Transverse colon (tissue), 3 donors: ENCODE results near the gene DHFR.

ENCODE experiments used
- CTCF ChIP-seq, 5 experiments: fragments of 200-600 bp in 3 of 5; fragments of 450-650 bp in 2 of 5; sonication (generic) in 3 of 5; IDR thresholded peaks; 1 replicate in 2 of 5; 2 replicates in 3 of 5; pipeline ENCODE4 v1.5.1; 2016 to 2017; ENCODE audit warnings: antibody characterized with exemption in 5 of 5, inconsistent platforms in 3 of 5, mild to moderate bottlenecking in 2 of 5, moderate library complexity in 1 of 5
- POLR2A ChIP-seq: fragments of 450-650 bp; IDR thresholded peaks from one replicate; pipeline ENCODE4 v1.6.1; 2016; ENCODE audit warnings: antibody characterized with exemption, mild to moderate bottlenecking, moderate library complexity

GRCh38 chr5:80607832-80608231 is 47.0 kb downstream of the DHFR start:
- no peak for TF ChIP-seq CTCF (IDR thresholded peaks at IDR 0.05)
- no peak for TF ChIP-seq POLR2A
